T-helper 2 cell (primary cell): Measurements from ENCODE around the gene MUSK.
"Not testable (repeated sequence)": the region's sequence is repeated elsewhere in the genome, so short reads cannot be mapped to it uniquely, and the experiment has no call there.

ENCODE experiments used
- DNase-seq, 5 experiments: peaks; one replicate each; pipeline versions ENCODE4 v3.0.0 to v3.0.0-alpha.2; 2012 to 2022

Gene MUSK

DNA sequence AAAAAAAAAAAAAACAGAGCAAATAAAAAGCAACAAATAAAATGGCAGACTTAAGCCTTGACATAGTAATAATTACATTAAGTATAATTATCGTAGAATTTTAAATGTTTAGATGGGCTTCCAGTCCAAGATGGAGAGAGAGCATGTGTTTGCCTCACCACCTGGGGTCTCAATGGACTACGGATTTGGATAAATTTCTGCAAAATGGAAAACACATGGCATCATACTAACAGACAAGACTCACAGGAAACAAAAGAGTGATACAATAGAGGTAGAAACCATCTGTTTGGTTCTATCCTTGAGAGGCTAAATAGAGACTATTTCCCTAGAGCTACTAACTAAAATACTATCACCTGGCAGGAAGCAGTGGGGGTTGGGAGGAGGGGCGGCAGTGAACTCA is 144.3 kb downstream of the MUSK start:
- DNase-seq, result no peak

DNA sequence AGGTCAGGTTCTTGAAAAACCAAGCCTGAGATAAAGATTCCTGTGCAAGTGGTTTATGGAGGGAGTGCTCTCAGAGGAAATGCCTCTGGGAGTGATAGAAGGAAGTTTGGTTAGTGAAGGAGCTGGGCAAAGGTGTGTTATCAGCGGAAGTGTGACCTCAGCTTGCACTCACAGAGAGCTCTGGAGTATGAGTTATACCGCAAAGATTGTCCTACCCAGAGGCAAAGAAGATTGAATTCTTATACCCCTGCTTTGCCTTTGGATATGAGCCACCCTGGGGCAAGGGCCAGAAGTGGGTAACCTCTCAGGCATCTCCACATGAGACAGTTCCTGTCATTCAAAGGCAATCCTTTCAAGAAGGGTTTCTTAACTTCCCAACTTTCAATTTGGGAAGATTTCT is 145.6 kb downstream of the MUSK start:
- no peak for DNase-seq

GRCh38 chr9:110815361-110815760 is 146.8 kb downstream of the MUSK start:
- no peak for DNase-seq

GRCh38 chr9:110820381-110820780 is 151.8 kb downstream of the MUSK start:
- no peak for DNase-seq

- DNase-seq, result no peak
These were observed 152.5 kb downstream of the MUSK start for GRCh38 chr9:110821064-110821463.

DNA sequence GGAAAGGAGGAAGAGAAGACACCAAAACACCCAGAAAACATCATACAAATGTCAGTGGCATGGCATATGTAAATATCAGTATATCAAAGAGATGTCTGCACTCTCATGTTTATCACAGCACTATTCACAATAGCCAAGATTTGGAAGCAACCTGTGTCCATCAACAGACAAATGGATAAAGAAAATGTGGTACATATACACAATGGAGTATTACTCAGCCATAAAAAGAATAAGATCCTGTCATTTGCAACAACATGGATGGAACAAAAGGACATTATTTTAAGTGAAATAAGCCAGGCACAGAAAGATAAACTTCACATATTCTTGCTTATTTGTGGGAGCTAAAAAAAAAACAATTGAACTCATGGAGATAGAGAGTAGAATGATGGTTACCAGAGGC is 156.5 kb downstream of the MUSK start:
- not testable (repeated sequence) for DNase-seq

DNA sequence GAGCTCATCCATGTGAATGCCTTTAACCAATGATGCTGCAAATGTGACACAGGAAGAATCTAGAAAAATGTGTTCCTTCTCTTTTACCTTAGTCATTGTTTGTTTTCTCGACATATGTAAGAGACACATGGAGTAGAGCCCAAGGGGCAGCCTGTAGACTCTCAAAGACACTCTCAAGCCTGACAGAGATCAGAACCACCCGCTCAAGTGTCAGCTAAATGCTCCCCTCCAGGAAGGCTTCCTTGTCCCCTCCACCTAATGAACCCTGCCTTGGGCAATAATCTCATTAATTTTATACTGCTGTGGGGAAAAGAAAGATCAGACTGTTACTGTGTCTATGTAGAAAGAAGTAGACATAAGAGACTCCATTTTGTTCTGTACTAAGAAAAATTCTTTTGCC is 157.4 kb downstream of the MUSK start:
- DNase-seq, result no peak

- not testable (repeated sequence) for DNase-seq
These were observed 157.8 kb downstream of the MUSK start for GRCh38 chr9:110826400-110826799.

DNA sequence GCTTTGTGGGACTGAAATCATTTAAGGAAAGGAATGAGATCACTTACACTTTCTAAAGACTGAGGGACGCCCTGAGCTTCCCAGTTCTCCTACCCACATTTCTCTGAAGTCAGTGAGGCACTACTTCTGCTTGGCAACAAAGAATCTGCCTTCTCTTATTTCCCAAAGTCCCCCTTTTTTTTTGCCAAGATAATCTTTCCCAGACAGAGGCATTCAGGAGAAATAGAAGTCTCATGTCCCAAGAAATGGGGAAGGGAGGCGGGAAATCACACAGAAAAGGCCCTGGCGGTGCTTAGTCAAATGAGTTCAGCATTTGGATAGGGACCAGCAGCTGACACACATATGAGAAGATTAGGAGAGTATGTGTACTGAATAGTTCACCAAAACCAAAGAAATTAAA is 159.7 kb downstream of the MUSK start:
- no peak for DNase-seq

DNA sequence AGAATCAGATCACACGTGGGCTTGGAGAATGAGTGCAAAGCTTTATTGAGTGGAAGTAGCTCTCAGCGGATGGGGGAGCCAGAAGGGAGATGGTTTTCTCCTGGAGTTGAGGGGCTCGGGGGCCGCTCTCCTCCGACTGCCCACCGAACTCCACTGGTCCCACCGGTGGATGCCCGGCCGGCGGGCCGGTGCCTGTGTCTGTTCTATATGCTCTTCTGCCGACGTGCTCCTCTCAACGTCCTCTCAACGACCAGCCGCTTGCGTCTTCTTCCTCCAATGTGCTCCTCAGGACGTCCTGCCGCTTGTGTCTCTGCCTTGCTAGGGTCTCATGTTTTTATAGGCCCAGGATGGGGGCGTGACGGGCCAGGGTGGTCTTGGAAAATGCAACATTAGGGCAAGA is 161.9 kb downstream of the MUSK start:
- no peak for DNase-seq

DNA sequence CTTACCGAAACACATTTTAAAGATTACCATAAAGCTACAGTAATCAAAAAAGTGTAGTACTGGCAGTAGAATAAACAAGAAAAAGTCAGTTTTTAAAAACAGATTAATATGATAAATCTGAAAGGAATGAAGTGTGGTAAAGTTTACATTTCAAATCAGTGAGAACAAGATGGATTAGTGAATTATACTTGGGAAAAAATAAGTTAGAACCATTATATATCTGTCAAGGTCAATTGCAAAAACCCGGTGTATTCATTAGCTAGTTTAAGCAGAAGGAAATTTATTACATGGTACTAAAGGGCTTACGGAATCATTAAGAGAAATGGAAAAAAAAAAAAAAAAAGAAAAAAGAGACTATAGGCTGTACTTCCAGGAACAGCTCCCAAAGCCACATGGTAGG is 164.3 kb downstream of the MUSK start:
- no peak for DNase-seq

- no peak for DNase-seq
These were observed 166.8 kb downstream of the MUSK start for GRCh38 chr9:110835404-110835803.

- DNase-seq, result no peak
These were observed 167.3 kb downstream of the MUSK start for GRCh38 chr9:110835859-110836271.

- DNase-seq, result no peak
These were observed 168.9 kb downstream of the MUSK start for GRCh38 chr9:110837401-110838005.

DNA sequence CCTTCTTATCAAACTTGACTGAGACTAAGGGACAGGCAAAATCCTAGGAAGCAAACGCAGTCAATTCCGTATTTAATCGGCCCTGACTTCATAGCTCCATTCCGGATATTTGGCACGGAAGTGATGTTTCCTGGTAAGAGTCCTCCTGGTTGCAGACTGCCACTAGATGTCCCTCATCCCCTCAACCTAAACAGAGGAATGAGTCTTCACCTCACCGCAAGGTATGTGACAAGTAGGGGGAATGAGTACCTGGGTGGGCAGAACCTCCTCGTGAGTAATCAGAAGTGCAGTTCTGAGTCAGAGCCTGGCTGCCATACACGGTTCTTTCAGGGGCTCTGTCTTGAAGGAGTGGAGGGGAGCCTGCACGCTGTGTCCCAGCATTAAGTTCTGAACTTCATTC is 173.6 kb downstream of the MUSK start:
- no peak for DNase-seq

DNA sequence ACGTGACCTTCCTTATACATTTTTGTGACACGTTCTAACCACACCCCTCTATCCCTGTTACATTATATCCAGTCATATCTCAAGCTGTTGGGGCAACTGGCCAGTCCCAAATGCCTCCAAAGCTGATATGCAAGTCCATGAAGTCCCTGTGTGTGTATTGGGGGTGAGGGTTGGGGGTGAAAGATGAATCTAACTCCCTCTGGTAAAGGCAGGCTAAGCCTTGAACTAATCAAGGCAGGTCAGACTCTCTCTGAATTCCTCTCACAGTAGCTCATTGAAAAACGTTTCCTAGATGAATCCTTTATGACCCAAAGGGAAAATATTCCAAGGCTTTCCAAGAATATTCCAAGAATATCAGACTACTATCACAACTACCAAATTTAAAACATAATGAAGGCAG is 174.4 kb downstream of the MUSK start:
- no peak for DNase-seq

DNA sequence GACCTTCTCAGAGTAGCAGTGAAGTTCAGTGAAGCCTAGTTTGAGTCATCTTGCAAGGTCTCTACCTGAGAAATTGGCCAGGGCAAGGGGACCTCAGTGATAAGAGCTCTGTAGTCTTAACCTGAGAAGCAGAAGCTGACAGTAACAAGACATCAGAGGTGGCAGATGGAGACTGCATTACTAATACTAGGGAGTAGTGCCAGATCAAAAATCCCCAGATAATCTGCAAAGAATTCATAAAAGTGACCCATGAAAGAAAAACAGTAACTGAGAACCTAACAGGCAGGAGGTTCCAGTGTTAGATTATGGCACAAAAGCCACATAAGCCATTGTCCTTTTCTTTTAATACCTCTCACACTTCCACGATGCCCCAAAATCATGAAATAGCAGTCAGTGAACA is 175.5 kb downstream of the MUSK start:
- DNase-seq, result no peak

GRCh38 chr9:110846215-110846614 is 177.6 kb downstream of the MUSK start:
- DNase-seq, result no peak

DNA sequence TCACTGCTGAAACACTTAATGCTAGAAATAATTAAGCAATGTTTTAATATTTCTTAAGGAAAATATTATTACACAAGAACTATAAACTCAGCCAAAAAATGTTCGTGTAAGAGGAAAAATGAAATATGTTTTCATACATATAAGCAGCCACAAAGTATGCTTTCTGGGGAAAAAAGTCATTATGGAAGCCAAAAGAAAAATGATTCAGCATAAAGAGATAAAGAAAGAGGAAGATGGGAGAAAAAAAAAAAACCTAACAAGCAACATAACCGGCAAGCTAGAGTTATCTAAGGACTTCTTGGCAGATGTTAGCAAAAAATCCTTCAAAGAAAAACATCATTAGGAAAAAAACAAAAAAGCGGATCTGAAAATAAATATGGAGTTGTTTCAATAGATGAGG is 179.1 kb downstream of the MUSK start:
- no peak for DNase-seq

DNA sequence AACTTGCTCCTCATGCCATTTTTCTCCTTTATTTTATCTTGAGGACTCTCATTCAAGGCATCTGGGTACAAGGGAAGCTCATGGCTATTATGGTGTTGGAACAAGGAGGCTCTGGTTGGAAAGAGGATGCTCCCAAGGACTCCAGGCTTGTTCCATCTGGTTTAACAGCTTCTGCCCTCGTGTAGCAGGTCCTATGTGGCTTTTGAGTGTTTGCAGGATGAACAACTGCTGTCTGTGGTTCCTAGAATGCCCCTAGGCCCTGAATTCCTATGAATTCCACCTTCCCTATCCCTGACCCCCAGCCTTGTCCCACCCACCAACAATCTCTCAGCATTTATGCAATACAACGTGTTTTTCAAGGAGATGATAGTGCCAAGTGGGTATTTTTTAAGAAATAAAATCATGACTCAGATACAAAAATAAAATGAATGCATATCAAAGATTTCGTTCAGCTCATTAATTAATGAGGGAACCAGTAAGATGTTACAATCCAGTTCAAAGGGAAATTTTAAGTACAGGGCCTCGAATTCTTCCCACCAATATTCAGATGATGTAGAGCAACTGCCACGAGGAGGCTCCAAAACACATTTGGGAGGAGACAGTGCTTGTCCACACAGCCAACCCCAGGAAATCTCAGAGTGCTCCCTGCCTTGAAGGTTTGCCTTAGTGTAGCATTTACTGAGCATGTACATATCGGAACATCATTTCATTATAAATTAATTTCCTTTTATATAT is 182.0 kb downstream of the MUSK start:
- no peak for DNase-seq
